Measurements from ENCODE around the gene SPNS3. TPM values are rescaled to one million over a fixed set of nuclear protein-coding genes. Genes with fewer than 3 reads are reported as not detected.

The SPNS3 gene
- total and polyA plus RNA-seq, 9 of the 15 experiments (the other 6 are each of a cell fraction or from before 2014, with no cell fraction given): not detected

- TF ChIP-seq CHAMP1 (IDR thresholded peaks at IDR 0.05) (no peak), AFF4 (CRISPR knock-in tag; IDR thresholded peaks at IDR 0.05) (no peak), ZBTB9 (CRISPR knock-in tag; IDR thresholded peaks at IDR 0.05) (0 out of 2 replicates have a peak, but pooled peaks have one; percentile 35), NCOR1 (IDR thresholded peaks at IDR 0.05) (no peak), TSC22D4 (tag; IDR thresholded peaks at IDR 0.05) (no peak), BCOR (IDR thresholded peaks at IDR 0.05) (peak; percentile 81), STAG1 (CRISPR knock-in tag; IDR thresholded peaks at IDR 0.05; ENCODE audit: borderline replicate concordance) (peak; percentile 86), SPI1 (IDR thresholded peaks at IDR 0.05; ENCODE audit: borderline replicate concordance, low read depth, low read length) (peak; percentile 22; the same call in 1 of the 2 replicates), ZNF232 (CRISPR knock-in tag; IDR thresholded peaks at IDR 0.05) (no peak), MCM2 (IDR thresholded peaks at IDR 0.05; ENCODE audit: low read depth) (no peak), NRF1 (conservative IDR thresholded peaks at IDR 0.05 in 1 of 2, IDR thresholded peaks at IDR 0.05 in 1 of 2) (no peak), SAFB (IDR thresholded peaks at IDR 0.05; ENCODE audit: borderline replicate concordance, low read depth, low read length) (no peak), ZNF133 (CRISPR knock-in tag; IDR thresholded peaks at IDR 0.05) (no peak), IRF2 (CRISPR knock-in tag; IDR thresholded peaks at IDR 0.05) (no peak), CBX1 (IDR thresholded peaks at IDR 0.05; ENCODE audit: low read depth) (no peak), CC2D1A (IDR thresholded peaks at IDR 0.05) (peak; percentile 84), ZFP36 (IDR thresholded peaks at IDR 0.05; ENCODE audit: low read depth, low read length, partially characterized antibody) (no peak), PHF20 (IDR thresholded peaks at IDR 0.05; ENCODE audit: partially characterized antibody) (no peak), KDM4B (IDR thresholded peaks at IDR 0.05; ENCODE audit: borderline replicate concordance in 2 of 2, low read depth in 1 of 2) (no peak), PHTF2 (CRISPR knock-in tag; IDR thresholded peaks at IDR 0.05) (no peak)
These were observed 20.6 kb upstream of the SPNS3 start (continued) for GRCh38 chr17:4412933-4413831.

Measured in K562 (cell line).